Nephron (organoid): ENCODE results near the gene TLE5.

Experiments used
- H3K27ac Mint-ChIP-seq, 3 experiments: 2 replicates each; pipeline ENCODE4 v1.8.0; 2020; ENCODE audit warnings: mixed read lengths in 3 of 3, mild to moderate bottlenecking in 2 of 3, moderate library complexity in 1 of 3
- H3K27me3 Mint-ChIP-seq: 2 replicates; pipeline ENCODE4 v1.8.0; 2021; ENCODE audit warnings: low read depth, mild to moderate bottlenecking, moderate library complexity, mixed read lengths
- H3K36me3 Mint-ChIP-seq: 2 replicates; pipeline ENCODE4 v1.8.0; 2020; ENCODE audit warnings: low read depth, mixed read lengths
- H3K4me1 Mint-ChIP-seq: 2 replicates; pipeline ENCODE4 v1.8.0; 2020; ENCODE audit warnings: mixed read lengths
- H3K4me3 Mint-ChIP-seq, 3 experiments: 2 replicates each; pipeline ENCODE4 v1.8.0; 2020; ENCODE audit warnings: mild to moderate bottlenecking in 3 of 3, mixed read lengths in 3 of 3, moderate library complexity in 2 of 3
- H3K9me3 Mint-ChIP-seq: 2 replicates; pipeline ENCODE4 v1.8.0; 2020; ENCODE audit warnings: mixed read lengths
- TF ChIP-seq, protein P1 (sequence below), 3 experiments: fragments of 200-600 bp; sonication (generic); IDR thresholded peaks; one replicate each; pipeline ENCODE4 v1.5.0; 2021; ENCODE audit warnings: antibody characterized with exemption in 3 of 3; ENCODE audit not compliant: unreplicated experiment in 3 of 3

Gene TLE5

DNA sequence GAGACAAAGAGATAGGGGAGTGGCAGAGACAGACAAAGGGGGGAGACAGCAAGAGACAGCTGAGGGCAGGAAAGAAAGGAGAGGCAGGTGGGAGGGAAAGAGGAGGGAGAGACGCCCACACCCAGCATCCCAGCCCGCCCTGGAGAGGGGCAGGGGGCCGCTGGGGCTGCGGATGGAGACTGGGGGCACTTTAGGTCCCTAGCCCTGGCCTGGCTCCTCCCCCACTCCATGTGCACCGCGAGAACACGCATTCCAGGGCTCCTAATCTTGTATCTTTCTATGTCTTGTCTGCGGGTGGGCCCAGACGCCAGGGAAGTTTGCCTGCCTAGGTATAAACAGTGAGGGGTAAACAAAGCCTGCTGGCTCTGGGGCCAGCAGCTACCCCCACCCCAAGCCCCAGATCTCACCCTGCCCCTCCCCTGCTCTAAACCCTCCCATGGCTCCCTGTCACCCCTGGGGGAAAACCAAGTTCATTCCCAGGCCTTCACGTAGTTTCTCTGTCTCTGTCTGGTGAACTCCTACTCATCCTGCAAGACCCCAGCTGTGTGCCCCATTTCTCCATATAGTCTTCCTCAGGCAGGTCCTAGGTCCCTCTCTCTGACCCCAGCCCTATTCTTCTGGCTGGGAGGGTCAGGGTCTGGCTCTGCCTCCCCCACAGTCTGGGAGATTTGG, 5.7 kb downstream of the TLE5 start:
- Mint-ChIP-seq H3K4me1 (peaks cover 45% of the 10 kb centered on the region), H3K4me3 (peak overlapping the region; percentile 40 to 79 (median 64)), H3K9me3 (no peaks in the 10 kb centered on the region), H3K36me3 (peaks cover 45% of the 10 kb centered on the region), H3K27me3 (peaks cover 6% of the 10 kb centered on the region), H3K27ac (peak overlapping the region; percentile 68 to 84 (median 76))
- TF ChIP-seq, protein P1, sequence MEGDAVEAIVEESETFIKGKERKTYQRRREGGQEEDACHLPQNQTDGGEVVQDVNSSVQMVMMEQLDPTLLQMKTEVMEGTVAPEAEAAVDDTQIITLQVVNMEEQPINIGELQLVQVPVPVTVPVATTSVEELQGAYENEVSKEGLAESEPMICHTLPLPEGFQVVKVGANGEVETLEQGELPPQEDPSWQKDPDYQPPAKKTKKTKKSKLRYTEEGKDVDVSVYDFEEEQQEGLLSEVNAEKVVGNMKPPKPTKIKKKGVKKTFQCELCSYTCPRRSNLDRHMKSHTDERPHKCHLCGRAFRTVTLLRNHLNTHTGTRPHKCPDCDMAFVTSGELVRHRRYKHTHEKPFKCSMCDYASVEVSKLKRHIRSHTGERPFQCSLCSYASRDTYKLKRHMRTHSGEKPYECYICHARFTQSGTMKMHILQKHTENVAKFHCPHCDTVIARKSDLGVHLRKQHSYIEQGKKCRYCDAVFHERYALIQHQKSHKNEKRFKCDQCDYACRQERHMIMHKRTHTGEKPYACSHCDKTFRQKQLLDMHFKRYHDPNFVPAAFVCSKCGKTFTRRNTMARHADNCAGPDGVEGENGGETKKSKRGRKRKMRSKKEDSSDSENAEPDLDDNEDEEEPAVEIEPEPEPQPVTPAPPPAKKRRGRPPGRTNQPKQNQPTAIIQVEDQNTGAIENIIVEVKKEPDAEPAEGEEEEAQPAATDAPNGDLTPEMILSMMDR (IDR thresholded peaks at IDR 0.05; ENCODE audit: unreplicated experiment in 3 of 3): no peak

DNA sequence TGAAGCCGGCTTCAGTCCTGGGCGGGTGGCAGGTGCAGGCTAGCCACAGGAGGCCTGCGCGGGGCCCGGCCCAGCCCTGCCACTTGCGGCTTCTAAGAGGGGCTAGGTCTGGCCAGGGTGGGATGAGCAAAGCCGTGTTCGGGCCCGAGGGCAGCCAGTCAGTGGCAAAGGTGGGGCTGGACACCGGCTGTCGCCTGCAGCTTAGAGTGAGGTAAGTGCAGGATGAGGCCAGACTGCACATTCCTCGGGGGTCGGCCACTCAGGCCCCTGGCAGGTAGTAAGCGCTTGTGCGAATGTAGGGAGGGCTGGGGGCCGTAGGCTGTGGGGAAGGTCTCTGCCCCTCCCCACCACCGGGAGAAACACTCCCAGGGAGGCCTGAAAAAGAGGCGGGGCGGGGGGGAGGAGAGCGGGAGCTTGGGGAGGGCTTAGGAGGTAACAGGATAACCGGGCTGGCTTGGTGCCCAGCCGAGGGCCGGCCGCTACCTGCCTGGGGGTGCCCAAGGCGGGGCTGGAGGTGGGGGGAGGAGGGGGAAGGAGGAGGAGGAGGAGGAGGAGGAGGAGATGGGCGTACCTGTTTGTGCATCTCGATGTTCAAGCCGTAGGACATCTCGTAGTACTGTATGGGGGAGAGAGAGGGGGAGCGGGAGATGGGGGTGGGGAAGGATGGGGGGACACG, 6.4 kb downstream of the TLE5 start:
- peaks cover 44% of the 10 kb centered on the region for H3K36me3 Mint-ChIP-seq
- peaks cover 6% of the 10 kb centered on the region for H3K27me3 Mint-ChIP-seq
- peak overlapping the region in 1 of 3 experiments; percentile 84 for H3K27ac Mint-ChIP-seq
- H3K9me3 Mint-ChIP-seq: no peaks in the 10 kb centered on the region
- peaks cover 43% of the 10 kb centered on the region for H3K4me1 Mint-ChIP-seq
- H3K4me3 Mint-ChIP-seq: peak overlapping the region in 1 of 3 experiments; percentile 40
- TF ChIP-seq, protein P1 (IDR thresholded peaks at IDR 0.05; ENCODE audit: unreplicated experiment in 3 of 3): no peak

DNA sequence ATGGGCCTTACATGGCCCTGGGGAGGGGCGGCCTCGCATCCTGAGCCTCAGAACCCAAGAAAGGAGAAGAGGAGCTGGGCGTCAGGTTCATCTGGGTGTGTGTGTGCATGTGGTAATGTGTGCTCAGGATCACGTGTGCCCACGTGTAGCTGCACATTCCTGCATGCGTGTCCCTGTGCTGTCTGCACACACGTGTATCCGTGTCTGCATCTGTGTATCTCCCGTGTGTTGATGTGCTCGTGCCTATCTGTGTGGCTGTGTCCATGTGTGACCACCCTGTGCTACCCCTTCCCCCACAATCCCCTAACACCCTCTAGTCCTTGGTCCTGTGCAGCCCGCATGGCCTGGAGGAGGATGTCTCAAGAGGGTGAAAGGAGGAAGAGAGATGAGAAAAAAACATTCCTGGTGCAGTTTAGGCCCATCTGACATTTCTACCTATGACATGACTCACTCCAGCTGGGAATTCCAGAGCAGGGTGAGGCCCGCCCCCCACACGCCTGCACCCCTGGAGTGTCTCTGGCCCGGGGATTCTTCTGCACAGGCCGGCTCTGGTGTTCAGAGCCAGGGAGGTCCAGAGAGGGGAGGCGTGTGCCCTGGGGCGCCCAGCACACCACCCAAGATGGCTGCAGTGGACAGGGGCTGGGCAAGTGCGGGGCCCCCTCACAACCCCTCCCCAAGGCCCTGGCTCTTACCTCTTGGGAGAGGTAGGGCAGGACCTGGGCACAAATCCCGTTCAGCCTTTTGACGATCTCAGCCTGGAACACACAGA, 7.1 kb downstream of the TLE5 start:
- TF ChIP-seq, protein P1 (IDR thresholded peaks at IDR 0.05; ENCODE audit: unreplicated experiment in 3 of 3): no peak
- Mint-ChIP-seq H3K36me3 (peaks cover 39% of the 10 kb centered on the region), H3K4me1 (peaks cover 40% of the 10 kb centered on the region), H3K27me3 (peaks cover 3% of the 10 kb centered on the region), H3K27ac (peak overlapping the region; percentile 5 to 68 (median 11)), H3K4me3 (peak overlapping the region; percentile 23 to 41 (median 37)), H3K9me3 (no peaks in the 10 kb centered on the region)

DNA sequence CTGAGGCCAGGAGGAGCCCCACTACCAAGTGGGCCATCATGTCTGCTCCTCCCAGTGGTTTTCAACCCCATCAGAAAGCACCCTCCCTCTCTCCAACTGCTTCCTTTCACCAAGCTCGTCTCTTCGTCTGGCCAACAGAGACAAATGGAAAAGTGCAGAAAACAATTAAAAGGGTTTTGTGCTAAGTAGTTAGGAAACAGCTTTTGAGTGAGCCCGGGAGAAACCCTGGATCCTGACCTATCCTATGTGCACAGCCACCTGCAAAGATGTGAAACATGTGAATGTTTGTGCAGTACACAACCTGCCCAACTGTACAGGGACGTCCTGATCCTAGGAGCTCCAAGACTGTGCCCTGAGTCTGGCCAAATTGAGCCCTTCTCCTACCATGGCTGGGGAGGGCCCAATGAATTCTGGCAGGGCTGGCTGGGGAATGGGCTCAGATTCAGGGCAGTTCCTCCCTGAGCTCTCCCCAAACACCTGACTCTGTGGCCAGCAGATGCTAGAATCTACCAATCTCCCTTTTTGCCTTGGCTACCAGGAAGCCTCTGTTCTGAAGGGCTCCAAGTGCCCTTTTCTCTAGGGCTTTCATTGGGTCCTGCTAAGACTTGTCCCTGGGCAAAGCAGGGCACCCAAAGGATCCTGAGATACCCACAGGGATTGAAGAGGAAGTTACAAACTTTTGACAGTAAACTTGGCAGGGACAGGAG, 7.9 kb downstream of the TLE5 start:
- TF ChIP-seq, protein P1 (IDR thresholded peaks at IDR 0.05; ENCODE audit: unreplicated experiment in 3 of 3): no peak
- peak overlapping the region in 2 of 3 experiments; percentile 37 to 41 for H3K4me3 Mint-ChIP-seq
- H3K4me1 Mint-ChIP-seq: peaks cover 40% of the 10 kb centered on the region
- peaks cover 34% of the 10 kb centered on the region for H3K36me3 Mint-ChIP-seq
- H3K27me3 Mint-ChIP-seq: peaks cover 3% of the 10 kb centered on the region
- no peaks in the 10 kb centered on the region for H3K9me3 Mint-ChIP-seq
- H3K27ac Mint-ChIP-seq: peak overlapping the region in 2 of 3 experiments; percentile 48 to 68

DNA sequence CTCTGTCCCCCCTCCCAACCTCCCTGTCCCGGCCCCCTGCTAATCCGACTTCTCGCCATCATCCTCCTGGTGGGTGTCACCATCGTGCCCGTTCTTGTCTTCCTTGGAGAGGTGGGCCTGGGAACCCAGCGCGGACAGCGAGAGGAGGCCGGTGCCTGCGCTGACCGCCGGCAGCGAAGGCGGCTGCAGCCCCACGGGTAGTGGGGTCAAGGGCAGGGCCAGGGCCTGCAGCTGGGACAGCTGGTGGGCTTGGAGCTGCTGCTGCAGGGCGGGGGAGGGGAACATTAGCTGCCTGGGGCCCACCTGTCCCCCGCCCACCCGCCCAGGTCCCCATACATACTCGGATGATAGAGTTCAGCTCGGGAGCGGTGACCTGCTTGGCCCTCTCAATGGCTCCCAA, 8.5 kb downstream of the TLE5 start:
- H3K27ac Mint-ChIP-seq: peak overlapping the region in 1 of 3 experiments; percentile 68

More for the DNA sequence above, 8.5 kb downstream of the TLE5 start:
- Mint-ChIP-seq H3K27me3 (peaks cover 9% of the 10 kb centered on the region), H3K4me1 (peaks cover 42% of the 10 kb centered on the region), H3K36me3 (peaks cover 32% of the 10 kb centered on the region), H3K9me3 (no peaks in the 10 kb centered on the region), H3K4me3 (no peak overlapping the region)
- TF ChIP-seq, protein P1 (IDR thresholded peaks at IDR 0.05; ENCODE audit: unreplicated experiment in 3 of 3): no peak
